WTC11 (cell line): ENCODE measurements around the gene SDK2. TPM values are rescaled to one million over a fixed set of nuclear protein-coding genes. Genes with fewer than 3 reads are reported as not detected.

Source experiments
- ATAC-seq: fragments of 200-7000 bp; cut with Tn5 transposase; 2 replicates; pipeline ENCODE4 v1.10.0; 2021; ENCODE audit warnings: mild to moderate bottlenecking, moderate library complexity
- CTCF ChIA-PET: fragments of 300-600 bp; sonication (Branson Sonifier 250); formaldehyde crosslinking; loops from one replicate; lab custom pipeline; 2021; ENCODE audit warnings: antibody characterized with exemption; lab: Charles Lee
- POLR2A ChIA-PET: fragments of 350-600 bp; sonication (Branson Sonifier 250); formaldehyde crosslinking; loops from one replicate; lab custom pipeline; 2021; ENCODE audit warnings: antibody characterized with exemption; lab: Charles Lee
- DNase-seq: peaks from one replicate; pipeline ENCODE4 v3.0.0; 2021; ENCODE audit warnings: low spot score
- H3K27ac Mint-ChIP-seq: 2 replicates; pipeline ENCODE4 v1.8.0; 2021; ENCODE audit warnings: mixed read lengths
- H3K27me3 Mint-ChIP-seq: 2 replicates; pipeline ENCODE4 v1.8.0; 2021; ENCODE audit warnings: low read depth, mild to moderate bottlenecking, moderate library complexity, mixed read lengths
- H3K36me3 Mint-ChIP-seq: 2 replicates; pipeline ENCODE4 v1.8.0; 2021; ENCODE audit warnings: mixed read lengths
- H3K4me1 Mint-ChIP-seq: 2 replicates; pipeline ENCODE4 v1.8.0; 2022; ENCODE audit warnings: mixed read lengths
- H3K4me3 Mint-ChIP-seq: 2 replicates; pipeline ENCODE4 v1.8.0; 2021; ENCODE audit warnings: mild to moderate bottlenecking, moderate library complexity, mixed read lengths
- H3K9me3 Mint-ChIP-seq: 2 replicates; pipeline ENCODE4 v1.8.0; 2021; ENCODE audit warnings: mixed read lengths
- ATF6 ChIP-seq: sonication (generic); formaldehyde crosslinking; IDR thresholded peaks from 2 replicates; pipeline ENCODE4 v1.8.1; 2023; ENCODE audit warnings: mild to moderate bottlenecking, missing genetic modification reagents
- CREB1 ChIP-seq: sonication (generic); formaldehyde crosslinking; IDR thresholded peaks from 2 replicates; pipeline ENCODE4 v1.8.0; 2023; ENCODE audit warnings: mild to moderate bottlenecking, missing genetic modification reagents
- CREM ChIP-seq: sonication (generic); formaldehyde crosslinking; IDR thresholded peaks from 2 replicates; pipeline ENCODE4 v1.8.1; 2022; ENCODE audit warnings: mild to moderate bottlenecking, missing genetic modification reagents, moderate library complexity
- ESRRA ChIP-seq: sonication (generic); formaldehyde crosslinking; IDR thresholded peaks from 2 replicates; pipeline ENCODE4 v1.8.1; 2022; ENCODE audit warnings: mild to moderate bottlenecking, missing genetic modification reagents, borderline replicate concordance
- HMGA2 ChIP-seq: fragments of 250-450 bp; sonication (Bioruptor Pico); IDR thresholded peaks from 2 replicates; pipeline ENCODE4 v1.4.0; 2021; ENCODE audit warnings: mild to moderate bottlenecking, moderate library complexity
- IRF1 ChIP-seq: sonication (generic); formaldehyde crosslinking; IDR thresholded peaks from 2 replicates; pipeline ENCODE4 v1.8.0; 2023; ENCODE audit warnings: missing genetic modification reagents
- NFE2L1 ChIP-seq: sonication (generic); formaldehyde crosslinking; IDR thresholded peaks from 2 replicates; pipeline ENCODE4 v1.8.1; 2023; ENCODE audit warnings: missing genetic modification reagents
- NR2C2 ChIP-seq: sonication (generic); formaldehyde crosslinking; IDR thresholded peaks from 2 replicates; pipeline ENCODE4 v1.8.0; 2022; ENCODE audit warnings: mild to moderate bottlenecking, missing genetic modification reagents
- PREB ChIP-seq: sonication (generic); formaldehyde crosslinking; IDR thresholded peaks from 2 replicates; pipeline ENCODE4 v1.8.1; 2022; ENCODE audit warnings: mild to moderate bottlenecking, missing genetic modification reagents, moderate library complexity, borderline replicate concordance
- PRRX2 ChIP-seq: fragments of 250-450 bp; sonication (Bioruptor Pico); IDR thresholded peaks from 2 replicates; pipeline ENCODE4 v1.8.0; 2021; ENCODE audit warnings: mild to moderate bottlenecking
- RELA ChIP-seq: sonication (generic); formaldehyde crosslinking; IDR thresholded peaks from 2 replicates; pipeline ENCODE4 v1.8.1; 2022; ENCODE audit warnings: missing genetic modification reagents, mild to moderate bottlenecking, borderline replicate concordance
- TP53 ChIP-seq: sonication (generic); formaldehyde crosslinking; IDR thresholded peaks from 2 replicates; pipeline ENCODE4 v1.8.1; 2023; ENCODE audit warnings: mild to moderate bottlenecking, missing genetic modification reagents
- ZBTB21 ChIP-seq: sonication (generic); formaldehyde crosslinking; IDR thresholded peaks from 2 replicates; pipeline ENCODE4 v1.8.1; 2023; ENCODE audit warnings: mild to moderate bottlenecking, missing genetic modification reagents, borderline replicate concordance
- ZMAT4 ChIP-seq: fragments of 250-450 bp; sonication (Bioruptor Pico); IDR thresholded peaks from 2 replicates; pipeline ENCODE4 v1.9.0; 2021; ENCODE audit warnings: mild to moderate bottlenecking
- ZNF219 ChIP-seq: sonication (generic); formaldehyde crosslinking; IDR thresholded peaks from 2 replicates; pipeline ENCODE4 v1.8.0; 2023; ENCODE audit warnings: missing genetic modification reagents, mild to moderate bottlenecking, borderline replicate concordance
- ZNF232 ChIP-seq: sonication (generic); formaldehyde crosslinking; IDR thresholded peaks from 2 replicates; pipeline ENCODE4 v1.8.0; 2022; ENCODE audit warnings: mild to moderate bottlenecking, missing genetic modification reagents
- ZNF423 ChIP-seq: fragments of 250-450 bp; sonication (Bioruptor Pico); IDR thresholded peaks from 2 replicates; pipeline ENCODE4 v2.1.2; 2022; ENCODE audit warnings: mild to moderate bottlenecking, moderate library complexity
- ZNF425 ChIP-seq: fragments of 250-450 bp; sonication (Bioruptor Pico); conservative IDR thresholded peaks from 2 replicates; pipeline ENCODE4 v1.9.0; 2021; ENCODE audit warnings: mild to moderate bottlenecking
- ZNF512 ChIP-seq: sonication (generic); formaldehyde crosslinking; IDR thresholded peaks from 2 replicates; pipeline ENCODE4 v1.8.1; 2022; ENCODE audit warnings: missing genetic modification reagents, borderline replicate concordance
- total RNA-seq: library from RNA; stranded (reverse); gene quantifications from 3 replicates; pipeline ENCODE4 v1.2.3, GENCODE V29; 2021

Gene SDK2
- total RNA-seq, 1 experiment from 2014 or later, result 14.8 TPM

GRCh38 chr17:73640691-73641090 lies 3.6 kb downstream of the SDK2 start (continued):
- TF ChIP-seq ZNF425 (CRISPR knock-in tag) (no peak), HMGA2 (CRISPR knock-in tag) (no peak), RELA (CRISPR knock-in tag) (no peak), ZMAT4 (CRISPR knock-in tag) (no peak), NFE2L1 (CRISPR knock-in tag) (no peak), ZNF423 (no peak)

- ChIA-PET POLR2A (no interaction called here), CTCF (interaction anchor here (1.0 to 1.6 kb wide), 2 partner anchors 10 to 209 kb away, joined by 3 to 4 read pairs; no protein-coding TSS in a partner anchor)
- ATAC-seq (no peak), DNase-seq (no peak)
- Mint-ChIP-seq H3K27me3 (peaks cover 33% of the 10 kb centered on the region), H3K27ac (no peak overlapping the region), H3K4me1 (peaks cover 27% of the 10 kb centered on the region), H3K4me3 (no peak overlapping the region), H3K36me3 (no peaks in the 10 kb centered on the region), H3K9me3 (no peaks in the 10 kb centered on the region)
- no peak for TF ChIP-seq PREB (CRISPR knock-in tag)
- no peak for TF ChIP-seq ZNF232 (CRISPR knock-in tag)
- no peak for TF ChIP-seq ZBTB21 (CRISPR knock-in tag)
- TF ChIP-seq ATF6 (CRISPR knock-in tag), result no peak
- TF ChIP-seq PRRX2, result no peak
- no peak for TF ChIP-seq CREM (CRISPR knock-in tag)
- TF ChIP-seq ESRRA (CRISPR knock-in tag), result no peak
- no peak for TF ChIP-seq ZNF219 (CRISPR knock-in tag)
- no peak for TF ChIP-seq NR2C2 (CRISPR knock-in tag)
- no peak for TF ChIP-seq CREB1 (CRISPR knock-in tag)
- TF ChIP-seq IRF1 (CRISPR knock-in tag), result no peak
- TF ChIP-seq ZNF512 (CRISPR knock-in tag), result no peak
- no peak for TF ChIP-seq TP53
Measured at GRCh38 chr17:73639932-73640331, 4.3 kb downstream of the SDK2 start.
